HG02678 (cell line): ENCODE results near the gene LTA.
"Not testable (repeated sequence)": the region's sequence is repeated elsewhere in the genome, so short reads cannot be mapped to it uniquely, and the experiment has no call there.

Experiments used
- ATAC-seq: cut with Tn5 transposase; IDR thresholded peaks from one replicate; pipeline ENCODE4 v1.9.1; 2021; ENCODE audit warnings: mild to moderate bottlenecking, moderate library complexity; ENCODE audit not compliant: unreplicated experiment

The LTA gene

GRCh38 chr6:31586008-31586407 lies 13.9 kb downstream of the LTA start, which contains the start of gene LST1:
Gene LST1 (plus strand): TSS chr6:31586277. CDS start chr6:31587300, 1,023 bp downstream.
- ATAC-seq: no peak

- no peak for ATAC-seq
Measured at GRCh38 chr6:31586599-31587281, 14.7 kb downstream of the LTA start.

- ATAC-seq: no peak
Measured at GRCh38 chr6:31587791-31588777, 16.0 kb downstream of the LTA start.

- no peak for ATAC-seq
Measured at GRCh38 chr6:31588871-31589650, 17.0 kb downstream of the LTA start.

- ATAC-seq: not testable (repeated sequence)
Measured at GRCh38 chr6:31590691-31591090, 18.6 kb downstream of the LTA start.

GRCh38 chr6:31592396-31592771 lies 20.3 kb downstream of the LTA start:
- no peak for ATAC-seq

- ATAC-seq: no peak
Measured at GRCh38 chr6:31597006-31597405, 24.9 kb downstream of the LTA start.

- no peak for ATAC-seq
Measured at GRCh38 chr6:31607317-31607716, 35.2 kb downstream of the LTA start.

GRCh38 chr6:31609519-31610406 lies 37.7 kb downstream of the LTA start:
- ATAC-seq: no peak

- ATAC-seq: no peak
Measured at GRCh38 chr6:31610968-31611367, 38.9 kb downstream of the LTA start.

GRCh38 chr6:31614075-31614619 lies 42.1 kb downstream of the LTA start:
- ATAC-seq: no peak

GRCh38 chr6:31614684-31615578 lies 42.8 kb downstream of the LTA start, which contains the start of gene AIF1:
Gene AIF1 (plus strand): TSS chr6:31615234. CDS start chr6:31615330, 96 bp downstream.
- ATAC-seq: no peak

GRCh38 chr6:31615748-31616147 lies 43.7 kb downstream of the LTA start:
- ATAC-seq: no peak

- no peak for ATAC-seq
Measured at GRCh38 chr6:31617010-31617409, 44.9 kb downstream of the LTA start.

- peak; percentile 86 for ATAC-seq
Measured at GRCh38 chr6:31619805-31620585, 47.9 kb downstream of the LTA start.

- peak; percentile 33 for ATAC-seq
Measured at GRCh38 chr6:31620586-31621319, 48.7 kb downstream of the LTA start, which contains the start of gene PRRC2A. Gene PRRC2A (plus strand): TSS chr6:31620715. CDS start chr6:31622790, 2,075 bp downstream.

GRCh38 chr6:31621320-31621939 lies 49.3 kb downstream of the LTA start:
- ATAC-seq: no peak
